ENCODE measurements around the gene ARHGAP45.

The ARHGAP45 gene

GRCh38 chr19:1058112-1058511, 8.9 kb upstream of the ARHGAP45 start:
- Histone ChIP-seq H3K27ac (ENCODE audit: low read length) (no peak overlapping the region), H3K9ac (ENCODE audit: low read length in 2 of 2) (no peak overlapping the region), H3K27me3 (ENCODE audit: control insufficient read depth in 1 of 2, insufficient read depth in 2 of 2, low read length in 2 of 2) (no peaks in the 10 kb centered on the region), H3K9me3 (ENCODE audit: control insufficient read depth in 2 of 2, low read length in 2 of 2) (peaks cover 5 to 36% of the 10 kb centered on the region in 2 donors), H3K4me1 (ENCODE audit: control insufficient read depth, insufficient read depth, low read length) (no peaks in the 10 kb centered on the region), H3K4me3 (ENCODE audit: low read length in 2 of 2) (no peak overlapping the region), H3K36me3 (ENCODE audit: control insufficient read depth in 2 of 2, insufficient read depth in 2 of 2, low read length in 2 of 2) (peaks cover 0 to 10% of the 10 kb centered on the region in 2 donors)

- H3K4me1 ChIP-seq (ENCODE audit: control insufficient read depth, insufficient read depth, low read length) = peaks cover 7% of the 10 kb centered on the region
- H3K4me3 ChIP-seq (ENCODE audit: low read length in 2 of 2) = no peak overlapping the region
- no peak overlapping the region for H3K27ac ChIP-seq (ENCODE audit: low read length)
- peaks cover 0 to 10% of the 10 kb centered on the region in 2 donors for H3K36me3 ChIP-seq (ENCODE audit: control insufficient read depth in 2 of 2, insufficient read depth in 2 of 2, low read length in 2 of 2)
- no peak overlapping the region for H3K9ac ChIP-seq (ENCODE audit: low read length in 2 of 2)
- H3K27me3 ChIP-seq (ENCODE audit: control insufficient read depth in 1 of 2, insufficient read depth in 2 of 2, low read length in 2 of 2) = peaks cover 9 to 16% of the 10 kb centered on the region in 2 donors
- peaks cover 5 to 33% of the 10 kb centered on the region in 2 donors for H3K9me3 ChIP-seq (ENCODE audit: control insufficient read depth in 2 of 2, low read length in 2 of 2)
Measured at GRCh38 chr19:1060689-1061088, 6.3 kb upstream of the ARHGAP45 start.

GRCh38 chr19:1061987-1062386, 5.0 kb upstream of the ARHGAP45 start:
- H3K9ac ChIP-seq (ENCODE audit: low read length in 2 of 2) = no peak overlapping the region
- H3K9me3 ChIP-seq (ENCODE audit: control insufficient read depth in 2 of 2, low read length in 2 of 2) = peaks cover 5 to 20% of the 10 kb centered on the region in 2 donors
- peaks cover 0 to 6% of the 10 kb centered on the region in 2 donors for H3K36me3 ChIP-seq (ENCODE audit: control insufficient read depth in 2 of 2, insufficient read depth in 2 of 2, low read length in 2 of 2)
- H3K27me3 ChIP-seq (ENCODE audit: control insufficient read depth in 1 of 2, insufficient read depth in 2 of 2, low read length in 2 of 2) = peaks cover 20 to 29% of the 10 kb centered on the region in 2 donors
- H3K4me3 ChIP-seq (ENCODE audit: low read length in 2 of 2) = no peak overlapping the region
- H3K4me1 ChIP-seq (ENCODE audit: control insufficient read depth, insufficient read depth, low read length) = peaks cover 15% of the 10 kb centered on the region
- H3K27ac ChIP-seq (ENCODE audit: low read length) = no peak overlapping the region

- Histone ChIP-seq H3K4me3 (ENCODE audit: low read length in 2 of 2) (no peak overlapping the region), H3K9me3 (ENCODE audit: control insufficient read depth in 2 of 2, low read length in 2 of 2) (peaks cover 3 to 14% of the 10 kb centered on the region in 2 donors), H3K4me1 (ENCODE audit: control insufficient read depth, insufficient read depth, low read length) (peaks cover 20% of the 10 kb centered on the region), H3K27ac (ENCODE audit: low read length) (no peak overlapping the region), H3K36me3 (ENCODE audit: control insufficient read depth in 2 of 2, insufficient read depth in 2 of 2, low read length in 2 of 2) (peaks cover 0 to 3% of the 10 kb centered on the region in 2 donors), H3K9ac (ENCODE audit: low read length in 2 of 2) (no peak overlapping the region), H3K27me3 (ENCODE audit: control insufficient read depth in 1 of 2, insufficient read depth in 2 of 2, low read length in 2 of 2) (peaks cover 20 to 34% of the 10 kb centered on the region in 2 donors)
Measured at GRCh38 chr19:1062387-1063029, 4.5 kb upstream of the ARHGAP45 start.

GRCh38 chr19:1063030-1063908, 3.7 kb upstream of the ARHGAP45 start:
- Histone ChIP-seq H3K4me3 (ENCODE audit: low read length in 2 of 2) (no peak overlapping the region), H3K27me3 (ENCODE audit: control insufficient read depth in 1 of 2, insufficient read depth in 2 of 2, low read length in 2 of 2) (peaks cover 26 to 41% of the 10 kb centered on the region in 2 donors), H3K4me1 (ENCODE audit: control insufficient read depth, insufficient read depth, low read length) (peaks cover 21% of the 10 kb centered on the region), H3K36me3 (ENCODE audit: control insufficient read depth in 2 of 2, insufficient read depth in 2 of 2, low read length in 2 of 2) (no peaks in the 10 kb centered on the region), H3K27ac (ENCODE audit: low read length) (no peak overlapping the region), H3K9ac (ENCODE audit: low read length in 2 of 2) (no peak overlapping the region), H3K9me3 (ENCODE audit: control insufficient read depth in 2 of 2, low read length in 2 of 2) (peaks cover 0 to 7% of the 10 kb centered on the region in 2 donors)

GRCh38 chr19:1063909-1064660, 2.9 kb upstream of the ARHGAP45 start:
- H3K4me3 ChIP-seq (ENCODE audit: low read length in 2 of 2) = no peak overlapping the region

GRCh38 chr19:1064661-1065605, 2.0 kb upstream of the ARHGAP45 start:
- Histone ChIP-seq H3K4me1 (ENCODE audit: control insufficient read depth, insufficient read depth, low read length) (peaks cover 21% of the 10 kb centered on the region), H3K4me3 (ENCODE audit: low read length in 2 of 2) (no peak overlapping the region), H3K27ac (ENCODE audit: low read length) (no peak overlapping the region), H3K9me3 (ENCODE audit: control insufficient read depth in 2 of 2, low read length in 2 of 2) (no peaks in the 10 kb centered on the region), H3K36me3 (ENCODE audit: control insufficient read depth in 2 of 2, insufficient read depth in 2 of 2, low read length in 2 of 2) (no peaks in the 10 kb centered on the region), H3K9ac (ENCODE audit: low read length in 2 of 2) (no peak overlapping the region), H3K27me3 (ENCODE audit: control insufficient read depth in 1 of 2, insufficient read depth in 2 of 2, low read length in 2 of 2) (peaks cover 38 to 55% of the 10 kb centered on the region in 2 donors)

More at GRCh38 chr19:1063909-1064660, 2.9 kb upstream of the ARHGAP45 start:
- Histone ChIP-seq H3K27ac (ENCODE audit: low read length) (no peak overlapping the region), H3K27me3 (ENCODE audit: control insufficient read depth in 1 of 2, insufficient read depth in 2 of 2, low read length in 2 of 2) (peaks cover 34 to 50% of the 10 kb centered on the region in 2 donors), H3K9me3 (ENCODE audit: control insufficient read depth in 2 of 2, low read length in 2 of 2) (no peaks in the 10 kb centered on the region), H3K36me3 (ENCODE audit: control insufficient read depth in 2 of 2, insufficient read depth in 2 of 2, low read length in 2 of 2) (no peaks in the 10 kb centered on the region), H3K4me1 (ENCODE audit: control insufficient read depth, insufficient read depth, low read length) (peaks cover 21% of the 10 kb centered on the region), H3K9ac (ENCODE audit: low read length in 2 of 2) (no peak overlapping the region)

- no peaks in the 10 kb centered on the region for H3K36me3 ChIP-seq (ENCODE audit: control insufficient read depth in 2 of 2, insufficient read depth in 2 of 2, low read length in 2 of 2)
- H3K27me3 ChIP-seq (ENCODE audit: control insufficient read depth in 1 of 2, insufficient read depth in 2 of 2, low read length in 2 of 2) = peaks cover 40 to 57% of the 10 kb centered on the region in 2 donors
- H3K4me3 ChIP-seq (ENCODE audit: low read length in 2 of 2) = no peak overlapping the region
- H3K4me1 ChIP-seq (ENCODE audit: control insufficient read depth, insufficient read depth, low read length) = peaks cover 21% of the 10 kb centered on the region
- no peaks in the 10 kb centered on the region for H3K9me3 ChIP-seq (ENCODE audit: control insufficient read depth in 2 of 2, low read length in 2 of 2)
- H3K27ac ChIP-seq (ENCODE audit: low read length) = no peak overlapping the region
- H3K9ac ChIP-seq (ENCODE audit: low read length in 2 of 2) = no peak overlapping the region
Measured at GRCh38 chr19:1065606-1066109, 1.3 kb upstream of the ARHGAP45 start.

GRCh38 chr19:1066251-1066747, 668 bp upstream of the ARHGAP45 start:
- no peaks in the 10 kb centered on the region for H3K9me3 ChIP-seq (ENCODE audit: control insufficient read depth in 2 of 2, low read length in 2 of 2)
- no peak overlapping the region for H3K9ac ChIP-seq (ENCODE audit: low read length in 2 of 2)
- H3K4me3 ChIP-seq (ENCODE audit: low read length in 2 of 2) = no peak overlapping the region
- H3K4me1 ChIP-seq (ENCODE audit: control insufficient read depth, insufficient read depth, low read length) = peaks cover 25% of the 10 kb centered on the region
- peaks cover 43 to 63% of the 10 kb centered on the region in 2 donors for H3K27me3 ChIP-seq (ENCODE audit: control insufficient read depth in 1 of 2, insufficient read depth in 2 of 2, low read length in 2 of 2)
- H3K36me3 ChIP-seq (ENCODE audit: control insufficient read depth in 2 of 2, insufficient read depth in 2 of 2, low read length in 2 of 2) = no peaks in the 10 kb centered on the region
- H3K27ac ChIP-seq (ENCODE audit: low read length) = no peak overlapping the region
